ENCODE results near the gene EFCAB12. TPM values are rescaled to one million over a fixed set of nuclear protein-coding genes. Genes with fewer than 3 reads are reported as not detected.

The EFCAB12 gene
- total and polyA plus RNA-seq, 2 of the 8 experiments (the other 6 are each of a cell fraction or from before 2014, with no cell fraction given): 0.60 to 0.99 TPM

DNA sequence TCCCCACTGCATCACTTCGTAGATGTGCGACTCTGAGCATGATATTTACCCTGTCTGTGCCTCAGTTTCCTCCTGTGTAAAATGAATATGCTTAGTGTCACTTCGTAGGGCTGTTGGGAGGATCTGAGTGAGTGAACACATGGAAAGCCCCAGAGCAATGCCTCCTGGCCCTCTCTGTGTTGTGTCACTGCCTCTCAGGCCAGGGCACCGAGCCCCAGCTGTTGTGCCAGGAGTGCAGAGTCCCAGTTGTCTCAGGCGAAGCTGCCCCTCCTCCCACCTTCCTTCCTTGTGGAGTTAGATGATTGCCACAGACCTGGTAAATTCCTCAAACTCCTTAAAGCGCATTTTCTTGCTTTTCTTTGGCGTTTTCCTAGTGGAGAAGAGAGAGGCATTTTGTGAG lies 26.2 kb downstream of the EFCAB12 start:
- Histone ChIP-seq H3K27ac (ENCODE audit: low read depth, low read length) (no peak overlapping the region), H2BK120ac (replicated peaks; ENCODE audit: low read depth, low read length) (no peak overlapping the region), H2AFZ (ENCODE audit: low read length) (no peak overlapping the region), H3K4me3 (ENCODE audit: extremely low read depth in 1 of 4, insufficient read depth in 2 of 4, low read depth in 3 of 4, low read length in 4 of 4) (no peak overlapping the region), H4K20me1 (replicated peaks in 1 of 2; ENCODE audit: control insufficient read depth in 1 of 2, insufficient read depth in 2 of 2, low read length in 2 of 2) (peaks cover 0 to 6% of the 10 kb centered on the region in 2 experiments), H2BK15ac (ENCODE audit: low read length) (no peak overlapping the region), H4K8ac (ENCODE audit: extremely low read depth, insufficient read depth, low read length) (peak overlapping the region; percentile 62; the same call in 1 of the 2 replicates), H3K14ac (ENCODE audit: insufficient read length) (no peak overlapping the region), H3K27me3 (replicated peaks in 1 of 4; ENCODE audit: control insufficient read depth in 3 of 4, extremely low read depth in 1 of 4, insufficient read depth in 3 of 4, low read length in 3 of 4) (no peaks in the 10 kb centered on the region; a peak in 1 of 7 replicates), H2AK5ac (ENCODE audit: low read depth, low read length) (no peak overlapping the region), H3K18ac (ENCODE audit: extremely low read depth, low read length) (no peak overlapping the region), H3K4ac (replicated peaks; ENCODE audit: insufficient read length, low read depth, low read length) (no peak overlapping the region), H3K36me3 (ENCODE audit: control insufficient read depth in 2 of 4, insufficient read depth in 4 of 4, low read length in 3 of 4) (no peaks in the 10 kb centered on the region), H2BK12ac (ENCODE audit: low read depth, low read length) (no peak overlapping the region), H3K79me2 (ENCODE audit: control insufficient read depth in 1 of 2, insufficient read depth in 2 of 2, low read length in 2 of 2) (peaks cover 16 to 21% of the 10 kb centered on the region in 2 experiments), H3K9ac (replicated peaks in 1 of 4; ENCODE audit: extremely low read depth in 1 of 4, low read depth in 3 of 4, low read length in 3 of 4) (0 out of 7 replicates have a peak overlapping the region, but pooled peaks of 1 of the 4 experiments have one; percentile 21), H3K4me1 (replicated peaks in 1 of 4; ENCODE audit: control insufficient read depth in 3 of 4, insufficient read depth in 4 of 4, low read length in 3 of 4) (peaks cover 0 to 4% (median 0%) of the 10 kb centered on the region in 4 experiments; a peak in 3 of 7 replicates), H4K91ac (replicated peaks; ENCODE audit: insufficient read length, low read length) (no peak overlapping the region), H3K9me3 (ENCODE audit: insufficient read depth in 2 of 2, low read depth in 1 of 2, low read length in 1 of 2) (no peaks in the 10 kb centered on the region), H3K23me2 (ENCODE audit: low read depth, low read length) (no peaks in the 10 kb centered on the region; the same call in 1 of the 2 replicates), H3K56ac (replicated peaks; ENCODE audit: insufficient read length, low read depth, low read length) (no peak overlapping the region), H2BK20ac (ENCODE audit: low read length) (no peak overlapping the region; the same call in 1 of the 2 replicates), H3K4me2 (ENCODE audit: insufficient read depth in 1 of 2, low read depth in 2 of 2, low read length in 2 of 2) (no peak overlapping the region), H4K5ac (ENCODE audit: insufficient read length, low read depth, low read length) (no peak overlapping the region), H2BK5ac (ENCODE audit: low read depth, low read length) (no peak overlapping the region), H3K23ac (ENCODE audit: insufficient read length) (no peak overlapping the region), H3K79me1 (ENCODE audit: low read depth, low read length) (peaks cover 4% of the 10 kb centered on the region)
- CTCF ChIA-PET (ENCODE audit: partially characterized antibody): interaction anchor here (1.2 to 9.2 kb wide), 5 partner anchors 8 to 30 kb away, joined by 3 to 58 read pairs (median 5); no protein-coding TSS in a partner anchor
- POLR2A ChIA-PET (ENCODE audit: partially characterized antibody): interaction anchor here (1.4 to 1.5 kb wide), 2 partner anchors 19 to 86 kb away, joined by 4 to 5 read pairs; no protein-coding TSS in a partner anchor
- no peak for DNase-seq (ENCODE audit: low read depth in 1 of 2, low spot score in 2 of 2)
- TF ChIP-seq TBP (IDR thresholded peaks at IDR 0.05; ENCODE audit: low read depth, low read length) (no peak), KDM4A (IDR thresholded peaks at IDR 0.05; ENCODE audit: low read depth, low read length, severe bottlenecking) (no peak), SIN3A (conservative IDR thresholded peaks at IDR 0.05 in 1 of 2, IDR thresholded peaks at IDR 0.05 in 1 of 2; ENCODE audit: low read depth in 1 of 2, low read length in 2 of 2) (no peak), POLR2AphosphoS5 (IDR thresholded peaks at IDR 0.05; ENCODE audit: low read depth, low read length) (no peak)
- TF ChIP-seq, protein P1, sequence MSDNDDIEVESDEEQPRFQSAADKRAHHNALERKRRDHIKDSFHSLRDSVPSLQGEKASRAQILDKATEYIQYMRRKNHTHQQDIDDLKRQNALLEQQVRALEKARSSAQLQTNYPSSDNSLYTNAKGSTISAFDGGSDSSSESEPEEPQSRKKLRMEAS (IDR thresholded peaks at IDR 0.05): no peak
- 83% methylated on average over 6 of the region's 7 CpGs; no CpG with 5 or more reads in 1 of the 2 experiments for WGBS, 2 experiments (ENCODE audit: extremely low coverage in 1 of 2, insufficient coverage in 1 of 2, insufficient read length in 1 of 2, insufficient replicate concordance in 2 of 2, low coverage in 1 of 2, low lambda C conversion rate in 2 of 2, missing lambda C conversion rate in 1 of 2)
- FAIRE-seq: no peak

All from H1 (cell line).